ENCODE measurements around the gene SGTA. TPM values are rescaled to one million over a fixed set of nuclear protein-coding genes. Genes with fewer than 3 reads are reported as not detected.

Gene SGTA
- total RNA-seq, 1 experiment from 2014 or later = 85.7 TPM

DNA sequence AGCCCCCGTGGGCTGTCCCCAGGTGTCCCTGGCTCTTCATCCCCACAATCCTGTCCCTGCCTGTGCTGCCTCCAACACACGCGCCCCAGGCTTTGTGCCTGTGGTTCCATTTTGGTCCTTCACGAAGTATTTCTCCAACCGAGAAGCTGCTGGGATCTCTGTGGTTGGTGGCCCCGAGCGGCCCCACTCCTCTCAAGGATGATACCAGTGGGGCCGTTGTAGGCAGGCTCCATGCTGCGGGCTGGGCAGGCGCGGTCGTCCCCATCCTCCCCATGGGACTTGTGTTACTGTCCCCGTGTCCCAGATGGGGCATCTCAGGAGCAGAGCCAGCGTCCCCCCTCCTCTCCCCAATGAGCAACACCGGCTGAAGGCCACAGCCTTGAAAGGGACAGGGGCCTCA, 32.9 kb upstream of the SGTA start:
- ChIA-PET POLR2A (no interaction called here), CTCF (no interaction called here)
- in situ Hi-C loops (cut with HindIII; ENCODE audit: low pct_unique_long_range_greater_than_20kb, low sequenced_read_pairs) = no loop called here
- Histone ChIP-seq H3K27ac (ENCODE audit: low read length) (no peak overlapping the region), H3K4me1 (ENCODE audit: control insufficient read depth, insufficient read depth, low read length) (no peaks in the 10 kb centered on the region), H3K36me3 (ENCODE audit: control insufficient read depth, insufficient read depth, low read length) (no peaks in the 10 kb centered on the region), H3K9me3 (ENCODE audit: control insufficient read depth, insufficient read depth, low read depth, low read length) (no peaks in the 10 kb centered on the region), H3K4me3 (ENCODE audit: low read depth in 2 of 2, low read length in 2 of 2) (no peak overlapping the region), H3K27me3 (ENCODE audit: control insufficient read depth, insufficient read depth, low read length) (no peaks in the 10 kb centered on the region)
- no TSS peak for BruUV-seq (replicated peaks)
- no peak for DNase-seq (ENCODE audit: low read depth, low spot score)
- ATAC-seq = no peak
- intact Hi-C loops (cut with micrococcal nuclease; ENCODE audit: unreplicated experiment) = no loop called here
- TF ChIP-seq, protein P1, sequence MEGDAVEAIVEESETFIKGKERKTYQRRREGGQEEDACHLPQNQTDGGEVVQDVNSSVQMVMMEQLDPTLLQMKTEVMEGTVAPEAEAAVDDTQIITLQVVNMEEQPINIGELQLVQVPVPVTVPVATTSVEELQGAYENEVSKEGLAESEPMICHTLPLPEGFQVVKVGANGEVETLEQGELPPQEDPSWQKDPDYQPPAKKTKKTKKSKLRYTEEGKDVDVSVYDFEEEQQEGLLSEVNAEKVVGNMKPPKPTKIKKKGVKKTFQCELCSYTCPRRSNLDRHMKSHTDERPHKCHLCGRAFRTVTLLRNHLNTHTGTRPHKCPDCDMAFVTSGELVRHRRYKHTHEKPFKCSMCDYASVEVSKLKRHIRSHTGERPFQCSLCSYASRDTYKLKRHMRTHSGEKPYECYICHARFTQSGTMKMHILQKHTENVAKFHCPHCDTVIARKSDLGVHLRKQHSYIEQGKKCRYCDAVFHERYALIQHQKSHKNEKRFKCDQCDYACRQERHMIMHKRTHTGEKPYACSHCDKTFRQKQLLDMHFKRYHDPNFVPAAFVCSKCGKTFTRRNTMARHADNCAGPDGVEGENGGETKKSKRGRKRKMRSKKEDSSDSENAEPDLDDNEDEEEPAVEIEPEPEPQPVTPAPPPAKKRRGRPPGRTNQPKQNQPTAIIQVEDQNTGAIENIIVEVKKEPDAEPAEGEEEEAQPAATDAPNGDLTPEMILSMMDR (IDR thresholded peaks at IDR 0.05) = no peak
- TF ChIP-seq, protein P2, sequence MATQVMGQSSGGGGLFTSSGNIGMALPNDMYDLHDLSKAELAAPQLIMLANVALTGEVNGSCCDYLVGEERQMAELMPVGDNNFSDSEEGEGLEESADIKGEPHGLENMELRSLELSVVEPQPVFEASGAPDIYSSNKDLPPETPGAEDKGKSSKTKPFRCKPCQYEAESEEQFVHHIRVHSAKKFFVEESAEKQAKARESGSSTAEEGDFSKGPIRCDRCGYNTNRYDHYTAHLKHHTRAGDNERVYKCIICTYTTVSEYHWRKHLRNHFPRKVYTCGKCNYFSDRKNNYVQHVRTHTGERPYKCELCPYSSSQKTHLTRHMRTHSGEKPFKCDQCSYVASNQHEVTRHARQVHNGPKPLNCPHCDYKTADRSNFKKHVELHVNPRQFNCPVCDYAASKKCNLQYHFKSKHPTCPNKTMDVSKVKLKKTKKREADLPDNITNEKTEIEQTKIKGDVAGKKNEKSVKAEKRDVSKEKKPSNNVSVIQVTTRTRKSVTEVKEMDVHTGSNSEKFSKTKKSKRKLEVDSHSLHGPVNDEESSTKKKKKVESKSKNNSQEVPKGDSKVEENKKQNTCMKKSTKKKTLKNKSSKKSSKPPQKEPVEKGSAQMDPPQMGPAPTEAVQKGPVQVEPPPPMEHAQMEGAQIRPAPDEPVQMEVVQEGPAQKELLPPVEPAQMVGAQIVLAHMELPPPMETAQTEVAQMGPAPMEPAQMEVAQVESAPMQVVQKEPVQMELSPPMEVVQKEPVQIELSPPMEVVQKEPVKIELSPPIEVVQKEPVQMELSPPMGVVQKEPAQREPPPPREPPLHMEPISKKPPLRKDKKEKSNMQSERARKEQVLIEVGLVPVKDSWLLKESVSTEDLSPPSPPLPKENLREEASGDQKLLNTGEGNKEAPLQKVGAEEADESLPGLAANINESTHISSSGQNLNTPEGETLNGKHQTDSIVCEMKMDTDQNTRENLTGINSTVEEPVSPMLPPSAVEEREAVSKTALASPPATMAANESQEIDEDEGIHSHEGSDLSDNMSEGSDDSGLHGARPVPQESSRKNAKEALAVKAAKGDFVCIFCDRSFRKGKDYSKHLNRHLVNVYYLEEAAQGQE (IDR thresholded peaks at IDR 0.05; ENCODE audit: insufficient read depth in 1 of 2, low read depth in 2 of 2, low read length in 1 of 2) = no peak
- no peak for TF ChIP-seq POLR2AphosphoS5 (IDR thresholded peaks at IDR 0.05; ENCODE audit: low read depth, low read length)
- no peak for TF ChIP-seq TCF7L2 (IDR thresholded peaks at IDR 0.05; ENCODE audit: low read depth, low read length)

DNA sequence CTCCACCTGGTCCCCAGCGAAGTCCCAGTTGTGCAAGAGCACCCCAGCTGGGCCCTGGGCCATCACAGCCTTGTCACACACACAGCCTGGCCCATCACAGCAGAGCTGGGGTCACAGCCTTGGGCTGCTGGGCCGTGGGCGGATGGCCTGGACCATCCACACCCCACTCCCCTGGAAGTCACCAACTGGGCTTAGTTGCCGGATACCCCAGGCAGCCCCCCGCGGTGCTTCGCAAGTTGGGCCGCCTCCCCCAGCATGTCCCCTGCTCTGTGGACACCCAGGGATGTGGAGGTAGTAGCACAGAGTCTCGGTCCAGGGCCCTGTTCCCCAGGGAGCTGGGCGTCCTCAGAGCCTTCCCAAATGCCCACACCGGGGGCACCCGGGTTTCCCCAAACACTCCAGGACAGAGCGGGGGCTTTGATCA, 32.1 kb upstream of the SGTA start:
- no peaks in the 10 kb centered on the region for H3K36me3 ChIP-seq (ENCODE audit: control insufficient read depth, insufficient read depth, low read length)
- ChIA-PET CTCF (no interaction called here), POLR2A (no interaction called here)
- no peaks in the 10 kb centered on the region for H3K9me3 ChIP-seq (ENCODE audit: control insufficient read depth, insufficient read depth, low read depth, low read length)
- TF ChIP-seq, protein P1 (IDR thresholded peaks at IDR 0.05) = no peak
- TF ChIP-seq, protein P2 (IDR thresholded peaks at IDR 0.05; ENCODE audit: insufficient read depth in 1 of 2, low read depth in 2 of 2, low read length in 1 of 2) = no peak
- TF ChIP-seq POLR2AphosphoS5 (IDR thresholded peaks at IDR 0.05; ENCODE audit: low read depth, low read length) = no peak
- TF ChIP-seq TCF7L2 (IDR thresholded peaks at IDR 0.05; ENCODE audit: low read depth, low read length) = no peak
- TF ChIP-seq SIN3A (IDR thresholded peaks at IDR 0.05; ENCODE audit: borderline replicate concordance, insufficient read depth, low read depth, low read length) = no peak
- no peak for ATAC-seq
- no peak overlapping the region for H3K27ac ChIP-seq (ENCODE audit: low read length)
- no peaks in the 10 kb centered on the region for H3K4me1 ChIP-seq (ENCODE audit: control insufficient read depth, insufficient read depth, low read length)
- in situ Hi-C loops (cut with HindIII; ENCODE audit: low pct_unique_long_range_greater_than_20kb, low sequenced_read_pairs) (no loop called here), intact Hi-C loops (cut with micrococcal nuclease; ENCODE audit: unreplicated experiment) (no loop called here)
- no peak for DNase-seq (ENCODE audit: low read depth, low spot score)
- H3K4me3 ChIP-seq (ENCODE audit: low read depth in 2 of 2, low read length in 2 of 2) = no peak overlapping the region
- BruUV-seq (replicated peaks) = no TSS peak
- H3K27me3 ChIP-seq (ENCODE audit: control insufficient read depth, insufficient read depth, low read length) = no peaks in the 10 kb centered on the region
